Adrenal gland (tissue), 5 donors: Measurements from ENCODE around the gene NIPSNAP2.

ENCODE experiments used
- CTCF ChIP-seq, 6 experiments: fragments of 450-650 bp in 4 of 6; fragments of 200-600 bp in 2 of 6; sonication (generic) in 1 of 6; IDR thresholded peaks; 1 replicate in 5 of 6; 2 replicates in 1 of 6; pipeline versions ENCODE4 v1.5.1 to v1.8.0; 2016 to 2021; ENCODE audit warnings: antibody characterized with exemption in 6 of 6, mild to moderate bottlenecking in 2 of 6, moderate library complexity in 1 of 6
- POLR2A ChIP-seq, 2 donors: fragments of 450-650 bp; IDR thresholded peaks; one replicate each; pipeline ENCODE4 v1.6.1; 2017; ENCODE audit warnings: antibody characterized with exemption in 2 of 2, mild to moderate bottlenecking in 2 of 2, moderate library complexity in 1 of 2
- donor health status: DM: no; HTN: no; CAD: no.

GRCh38 chr7:56007891-56008290 is 43.5 kb downstream of the NIPSNAP2 start:
- TF ChIP-seq POLR2A (IDR thresholded peaks at IDR 0.05) (no peak), CTCF (IDR thresholded peaks at IDR 0.05) (no peak)
